ENCODE results near the gene REP15. TPM values are rescaled to one million over a fixed set of nuclear protein-coding genes. Genes with fewer than 3 reads are reported as not detected.

REP15 gene
- total and polyA plus RNA-seq, 2 donors (not counting 1 experiment from before 2014, with no cell fraction given): 0.44 TPM; not detected in 1

- intact Hi-C loops (cut with micrococcal nuclease): no loop called here
- DNase-seq (no peak), ATAC-seq (ENCODE audit: low read depth) (no peak)
- CTCF ChIA-PET: no interaction called here
- Histone ChIP-seq H3K9me3 (ENCODE audit: control extremely low read depth in 1 of 3, control insufficient read depth in 2 of 3, insufficient read depth in 1 of 3, low read length in 2 of 3) (no peaks in the 10 kb centered on the region), H4K20me1 (ENCODE audit: control insufficient read depth, insufficient read depth, low read length, poor library complexity, severe bottlenecking) (no peaks in the 10 kb centered on the region), H3K4me1 (ENCODE audit: control insufficient read depth in 2 of 2, insufficient read depth in 2 of 2, low read length in 2 of 2) (no peaks in the 10 kb centered on the region), H3K4me2 (replicated peaks; ENCODE audit: low read depth, low read length, poor library complexity, severe bottlenecking) (no peak overlapping the region), H3K79me2 (ENCODE audit: control insufficient read depth, insufficient read depth, low read length) (no peaks in the 10 kb centered on the region), H3K27ac (ENCODE audit: low read length in 2 of 2) (no peak overlapping the region), H3K27me3 (replicated peaks in 1 of 4; ENCODE audit: control extremely low read depth in 1 of 4, control insufficient read depth in 3 of 4, insufficient read depth in 4 of 4, low read length in 3 of 4) (no peaks in the 10 kb centered on the region), H3K9ac (ENCODE audit: low read length) (no peak overlapping the region), H3K36me3 (replicated peaks in 1 of 2; ENCODE audit: control extremely low read depth in 1 of 2, control insufficient read depth in 1 of 2, extremely low read depth in 1 of 2, insufficient read depth in 2 of 2, low read length in 1 of 2) (peaks cover 0 to 3% of the 10 kb centered on the region in 2 experiments), H3K4me3 (ENCODE audit: control extremely low read depth in 1 of 5, extremely low read depth in 1 of 5, insufficient read depth in 1 of 5, low read depth in 2 of 5, low read length in 4 of 5) (no peak overlapping the region), H2AFZ (ENCODE audit: insufficient read depth, low read depth, low read length, poor library complexity, severe bottlenecking) (no peak overlapping the region)
- Mint-ChIP-seq H3K27ac (no peak overlapping the region), H3K27me3 (peaks cover 6% of the 10 kb centered on the region), H3K9me3 (ENCODE audit: insufficient read depth) (no peaks in the 10 kb centered on the region), H3K4me1 (no peaks in the 10 kb centered on the region), H3K4me3 (no peak overlapping the region)
- POLR2A ChIA-PET: no interaction called here
- no peak for TF ChIP-seq CTCF (IDR thresholded peaks at IDR 0.05)
- no peak for TF ChIP-seq EZH2 (IDR thresholded peaks at IDR 0.05; ENCODE audit: borderline replicate concordance, insufficient read depth, low read depth, low read length, poor library complexity, severe bottlenecking)
- no CpG with 5 or more reads among the region's 2 CpGs for WGBS (ENCODE audit: insufficient coverage)
Measured at GRCh38 chr12:27693403-27693802, 2.8 kb upstream of the REP15 start.

- DNase-seq: no peak
- H2AFZ ChIP-seq (ENCODE audit: insufficient read depth, low read depth, low read length, poor library complexity, severe bottlenecking): no peak overlapping the region
- POLR2A ChIA-PET: no interaction called here
- no peaks in the 10 kb centered on the region for H3K27me3 ChIP-seq (replicated peaks in 1 of 4; ENCODE audit: control extremely low read depth in 1 of 4, control insufficient read depth in 3 of 4, insufficient read depth in 4 of 4, low read length in 3 of 4)
- H3K9ac ChIP-seq (ENCODE audit: low read length): no peak overlapping the region
- H3K9me3 Mint-ChIP-seq (ENCODE audit: insufficient read depth): no peaks in the 10 kb centered on the region
- TF ChIP-seq CTCF (IDR thresholded peaks at IDR 0.05) (no peak), EZH2 (IDR thresholded peaks at IDR 0.05; ENCODE audit: borderline replicate concordance, insufficient read depth, low read depth, low read length, poor library complexity, severe bottlenecking) (no peak)
- H3K4me3 Mint-ChIP-seq: no peak overlapping the region
- intact Hi-C loops (cut with micrococcal nuclease): no loop called here
- WGBS (ENCODE audit: insufficient coverage): 93% methylated on average over 2 of the region's 6 CpGs
- H3K4me1 ChIP-seq (ENCODE audit: control insufficient read depth in 2 of 2, insufficient read depth in 2 of 2, low read length in 2 of 2): no peaks in the 10 kb centered on the region
- H3K36me3 ChIP-seq (replicated peaks in 1 of 2; ENCODE audit: control extremely low read depth in 1 of 2, control insufficient read depth in 1 of 2, extremely low read depth in 1 of 2, insufficient read depth in 2 of 2, low read length in 1 of 2): peaks cover 0 to 3% of the 10 kb centered on the region in 2 experiments
- H3K4me3 ChIP-seq (ENCODE audit: control extremely low read depth in 1 of 5, extremely low read depth in 1 of 5, insufficient read depth in 1 of 5, low read depth in 2 of 5, low read length in 4 of 5): no peak overlapping the region
- no peak overlapping the region for H3K27ac Mint-ChIP-seq
- H3K4me1 Mint-ChIP-seq: no peaks in the 10 kb centered on the region
- no peaks in the 10 kb centered on the region for H3K79me2 ChIP-seq (ENCODE audit: control insufficient read depth, insufficient read depth, low read length)
- CTCF ChIA-PET: interaction anchor here (0.6 kb wide), 1 partner anchor 38 kb away, joined by 3 read pairs; no protein-coding TSS in a partner anchor
- no peaks in the 10 kb centered on the region for H4K20me1 ChIP-seq (ENCODE audit: control insufficient read depth, insufficient read depth, low read length, poor library complexity, severe bottlenecking)
- H3K9me3 ChIP-seq (ENCODE audit: control extremely low read depth in 1 of 3, control insufficient read depth in 2 of 3, insufficient read depth in 1 of 3, low read length in 2 of 3): no peaks in the 10 kb centered on the region
- H3K4me2 ChIP-seq (replicated peaks; ENCODE audit: low read depth, low read length, poor library complexity, severe bottlenecking): no peak overlapping the region
- no peak for ATAC-seq (ENCODE audit: low read depth)
- H3K27ac ChIP-seq (ENCODE audit: low read length in 2 of 2): no peak overlapping the region
- H3K27me3 Mint-ChIP-seq: peaks cover 10% of the 10 kb centered on the region
Measured at GRCh38 chr12:27695556-27696292, 523 bp upstream of the REP15 start.

All from B cell (primary cell).